Thoracic aorta (tissue), 2 donors: ENCODE measurements around the gene RBFOX2. TPM values are rescaled to one million over a fixed set of nuclear protein-coding genes. Genes with fewer than 3 reads are reported as not detected.
A peak's percentile ranks its signal among the peaks of the same experiment; 100 is the strongest.

Experiments
- ATAC-seq: fragments of 150-250 bp; one replicate; pipeline ENCODE4 v1.8.0; 2017; ENCODE audit warnings: low read depth; ENCODE audit not compliant: insufficient number of reproducible peaks, low FRiP score
- DNase-seq: peaks from one replicate; pipeline ENCODE4 v3.0.0-alpha.2; 2020; ENCODE audit warnings: low spot score
- H3K27ac ChIP-seq, 2 donors: fragments of 200-600 bp; sonication (generic); 1 replicate in 1 of 2; 2 replicates in 1 of 2; pipeline ENCODE4 v1.5.1; 2016; ENCODE audit warnings: mild to moderate bottlenecking in 2 of 2, moderate library complexity in 2 of 2
- H3K27me3 ChIP-seq: fragments of 200-600 bp; sonication (generic); replicated peaks from 2 replicates; pipeline ENCODE4 v1.6.0; 2016; ENCODE audit warnings: mild to moderate bottlenecking; ENCODE audit not compliant: insufficient read depth
- H3K36me3 ChIP-seq: fragments of 200-600 bp; sonication (generic); one replicate; pipeline ENCODE4 v1.5.1; 2016
- H3K4me1 ChIP-seq, 2 donors: fragments of 200-600 bp; sonication (generic); 1 replicate in 1 of 2; 2 replicates in 1 of 2; pipeline versions ENCODE4 v1.5.1 to v1.6.0; 2016; ENCODE audit warnings: low read depth in 2 of 2, mild to moderate bottlenecking in 1 of 2; ENCODE audit not compliant: control insufficient read depth in 1 of 2
- H3K4me3 ChIP-seq: fragments of 200-600 bp; sonication (generic); 2 replicates; pipeline ENCODE4 v1.5.1; 2016; ENCODE audit warnings: mild to moderate bottlenecking
- H3K9me3 ChIP-seq: fragments of 200-600 bp; sonication (generic); 2 replicates; pipeline ENCODE4 v1.5.1; 2016
- total RNA-seq, 2 donors: library from RNA; depleted of rRNA; stranded (reverse); fragments of >200 nt; gene quantifications; one replicate each; pipeline versions ENCODE4 v1.1.0 to v1.2.3, GENCODE V29; 2016
- TF ChIP-seq, protein P1 (sequence below): fragments of 200-600 bp; sonication (generic); IDR thresholded peaks from one replicate; pipeline ENCODE4 v1.5.1; 2019; ENCODE audit warnings: antibody characterized with exemption

RBFOX2 gene
- total RNA-seq, 2 donors from 2014 or later = 117 to 143 TPM

DNA sequence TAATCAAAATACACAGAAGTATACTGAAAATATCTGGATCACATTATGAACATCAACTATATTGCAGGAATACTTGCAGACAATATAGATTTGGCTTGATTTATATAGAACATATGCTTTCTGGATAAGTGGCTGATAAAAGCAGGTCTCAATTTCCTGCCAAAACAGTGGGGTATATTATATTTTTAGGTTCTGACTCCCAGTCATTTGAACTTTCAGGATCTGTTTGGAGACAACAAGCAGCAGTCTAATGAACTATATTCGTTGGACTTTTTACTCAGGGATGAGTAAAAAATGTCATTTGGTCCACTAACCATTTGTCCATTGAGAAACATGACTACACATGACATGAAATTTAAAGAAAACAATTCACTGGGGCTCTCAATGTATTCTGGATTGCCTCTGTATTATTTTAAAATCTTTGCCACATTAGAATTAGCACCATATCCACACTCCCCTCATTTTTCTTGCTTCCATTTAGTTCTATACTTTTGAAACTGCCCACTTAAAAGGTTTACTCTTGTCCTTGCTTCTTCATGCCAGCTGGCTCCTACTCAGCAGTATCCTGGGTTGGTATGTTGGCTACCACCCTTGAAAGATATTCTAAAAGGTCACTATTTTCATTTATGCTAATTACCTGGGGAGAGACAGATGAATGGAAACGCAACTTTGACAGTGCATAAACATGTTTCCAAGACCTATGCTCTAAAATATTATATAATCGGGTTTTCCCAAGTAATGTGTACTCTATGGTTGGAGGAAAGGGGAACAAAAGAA, 157.9 kb downstream of the RBFOX2 start:
- Histone ChIP-seq H3K4me3 (no peak overlapping the region), H3K27me3 (no peaks in the 10 kb centered on the region), H3K36me3 (no peaks in the 10 kb centered on the region), H3K27ac (peak overlapping the region; percentile 4 to 58), H3K4me1 (peaks cover 17 to 43% of the 10 kb centered on the region in 2 donors), H3K9me3 (no peaks in the 10 kb centered on the region)
- ATAC-seq = no peak
- no peak for DNase-seq
- TF ChIP-seq, protein P1, sequence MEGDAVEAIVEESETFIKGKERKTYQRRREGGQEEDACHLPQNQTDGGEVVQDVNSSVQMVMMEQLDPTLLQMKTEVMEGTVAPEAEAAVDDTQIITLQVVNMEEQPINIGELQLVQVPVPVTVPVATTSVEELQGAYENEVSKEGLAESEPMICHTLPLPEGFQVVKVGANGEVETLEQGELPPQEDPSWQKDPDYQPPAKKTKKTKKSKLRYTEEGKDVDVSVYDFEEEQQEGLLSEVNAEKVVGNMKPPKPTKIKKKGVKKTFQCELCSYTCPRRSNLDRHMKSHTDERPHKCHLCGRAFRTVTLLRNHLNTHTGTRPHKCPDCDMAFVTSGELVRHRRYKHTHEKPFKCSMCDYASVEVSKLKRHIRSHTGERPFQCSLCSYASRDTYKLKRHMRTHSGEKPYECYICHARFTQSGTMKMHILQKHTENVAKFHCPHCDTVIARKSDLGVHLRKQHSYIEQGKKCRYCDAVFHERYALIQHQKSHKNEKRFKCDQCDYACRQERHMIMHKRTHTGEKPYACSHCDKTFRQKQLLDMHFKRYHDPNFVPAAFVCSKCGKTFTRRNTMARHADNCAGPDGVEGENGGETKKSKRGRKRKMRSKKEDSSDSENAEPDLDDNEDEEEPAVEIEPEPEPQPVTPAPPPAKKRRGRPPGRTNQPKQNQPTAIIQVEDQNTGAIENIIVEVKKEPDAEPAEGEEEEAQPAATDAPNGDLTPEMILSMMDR = no peak

DNA sequence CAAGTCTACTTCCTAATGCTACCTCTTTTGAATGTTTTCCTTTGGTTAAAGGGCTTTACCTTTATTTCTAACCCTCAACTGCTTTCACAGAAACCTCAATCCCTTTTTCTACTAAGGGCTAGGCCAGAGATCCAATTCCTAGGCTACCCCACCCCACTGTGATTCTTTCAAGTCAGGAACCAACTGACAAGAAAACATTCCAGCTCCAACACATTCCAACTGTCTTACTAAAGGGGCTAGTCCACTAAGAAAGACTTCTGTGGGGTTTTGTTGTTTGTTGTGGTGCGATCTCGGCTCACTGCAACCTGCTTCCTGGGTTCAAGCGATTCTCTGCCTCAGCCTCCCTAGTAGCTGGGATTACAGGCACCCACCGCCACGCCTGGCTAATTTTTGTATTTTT, 159.7 kb downstream of the RBFOX2 start:
- Histone ChIP-seq H3K36me3 (no peaks in the 10 kb centered on the region), H3K27me3 (no peaks in the 10 kb centered on the region), H3K27ac (peak overlapping the region; percentile 51 to 58), H3K4me1 (peaks cover 17 to 53% of the 10 kb centered on the region in 2 donors), H3K9me3 (no peaks in the 10 kb centered on the region), H3K4me3 (no peak overlapping the region)
- DNase-seq (no peak), ATAC-seq (no peak)
- TF ChIP-seq, protein P1 = no peak

DNA sequence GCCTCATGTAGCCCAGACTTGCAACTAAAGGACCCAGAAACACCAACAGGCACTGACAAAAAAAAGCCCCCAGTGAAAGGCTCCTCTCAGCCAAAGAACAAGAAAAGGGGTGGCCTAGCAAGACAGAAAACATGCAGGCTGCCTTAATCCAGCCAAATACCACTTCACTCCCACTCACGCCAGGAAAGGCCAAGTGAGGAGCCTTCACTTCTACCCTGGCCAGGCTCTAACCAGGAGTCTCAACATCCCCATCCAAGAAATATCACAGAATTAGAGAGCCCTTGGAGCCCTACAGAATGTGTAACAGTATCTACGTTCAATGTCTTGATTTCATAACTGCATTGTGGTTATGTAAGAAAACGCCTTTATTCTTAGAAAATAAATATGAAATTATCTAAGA, 162.0 kb downstream of the RBFOX2 start:
- DNase-seq (no peak), ATAC-seq (no peak)
- no peaks in the 10 kb centered on the region for H3K36me3 ChIP-seq
- TF ChIP-seq, protein P1 = no peak
- no peaks in the 10 kb centered on the region for H3K9me3 ChIP-seq
- no peaks in the 10 kb centered on the region for H3K27me3 ChIP-seq
- H3K4me3 ChIP-seq = no peak overlapping the region
- peak overlapping the region in 1 of 2 donors; percentile 41 for H3K27ac ChIP-seq
- peaks cover 20 to 63% of the 10 kb centered on the region in 2 donors for H3K4me1 ChIP-seq

DNA sequence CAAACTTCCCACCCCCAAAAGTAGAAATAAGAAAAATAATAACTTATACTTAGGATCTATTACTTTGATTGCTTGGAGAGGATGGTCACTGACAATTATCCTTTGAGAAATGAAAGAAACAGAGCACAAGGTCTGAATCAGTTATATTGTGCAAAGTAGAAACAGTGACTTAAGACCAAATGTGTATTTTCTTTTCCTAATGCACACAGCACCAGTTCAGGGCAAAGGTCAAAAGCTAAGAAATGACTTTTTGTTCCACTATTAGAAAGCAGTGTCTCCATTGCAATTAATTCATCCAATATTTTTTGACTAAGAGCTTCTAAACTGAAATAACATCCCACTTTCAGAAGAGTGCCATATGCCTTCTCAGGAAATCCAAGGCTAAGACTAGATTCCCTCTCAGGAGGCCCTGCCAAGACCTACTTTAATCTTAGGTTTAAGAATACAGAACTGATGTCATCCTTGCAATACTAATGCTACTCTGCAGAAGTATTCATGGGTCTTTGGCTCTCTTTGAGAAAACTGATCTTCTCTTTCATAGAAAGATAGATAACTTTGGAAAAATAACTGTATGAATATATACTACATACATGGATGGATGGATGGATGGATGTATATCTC, 164.0 kb downstream of the RBFOX2 start:
- H3K27ac ChIP-seq = no peak overlapping the region
- no peaks in the 10 kb centered on the region for H3K27me3 ChIP-seq
- H3K4me3 ChIP-seq = no peak overlapping the region
- no peaks in the 10 kb centered on the region for H3K9me3 ChIP-seq
- DNase-seq (no peak), ATAC-seq (no peak)
- no peaks in the 10 kb centered on the region for H3K36me3 ChIP-seq
- TF ChIP-seq, protein P1 = no peak
- peaks cover 13 to 46% of the 10 kb centered on the region in 2 donors for H3K4me1 ChIP-seq

DNA sequence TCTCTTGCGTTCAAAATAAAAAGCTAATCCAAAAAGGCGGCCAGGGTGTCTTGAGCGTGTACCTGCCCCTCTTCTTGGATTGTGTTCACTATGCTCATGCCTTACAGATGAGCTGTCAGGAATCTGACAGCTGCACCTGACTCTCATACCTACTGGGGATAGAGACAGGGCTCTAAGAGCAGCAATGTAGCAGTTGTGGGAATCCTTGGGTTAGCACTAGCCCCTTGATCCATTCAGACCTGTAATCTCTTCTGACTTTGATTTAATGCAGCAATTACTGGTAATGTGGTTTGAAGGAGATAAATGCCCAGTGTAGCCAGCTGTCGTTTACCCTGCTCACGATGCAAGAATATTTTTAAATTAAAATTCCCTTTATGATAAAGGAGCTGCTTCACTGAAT, 165.2 kb downstream of the RBFOX2 start:
- ATAC-seq (no peak), DNase-seq (no peak)
- H3K4me1 ChIP-seq = peaks cover 9 to 35% of the 10 kb centered on the region in 2 donors
- no peaks in the 10 kb centered on the region for H3K9me3 ChIP-seq
- no peak overlapping the region for H3K4me3 ChIP-seq
- no peaks in the 10 kb centered on the region for H3K27me3 ChIP-seq
- no peak overlapping the region for H3K27ac ChIP-seq
- TF ChIP-seq, protein P1 = no peak
- no peaks in the 10 kb centered on the region for H3K36me3 ChIP-seq
